Cortex of kidney (tissue), 1 donor: ENCODE data around the gene APAF1.

Experiments
- DNase-seq: peaks from one replicate; lab custom pipeline; 2025; lab: John Stamatoyannopoulos, UW

Gene APAF1

GRCh38 chr12:98763656-98764055, 118.6 kb downstream of the APAF1 start:
- no peak for DNase-seq

GRCh38 chr12:98767248-98767647, 122.2 kb downstream of the APAF1 start:
- DNase-seq, result no peak

DNA sequence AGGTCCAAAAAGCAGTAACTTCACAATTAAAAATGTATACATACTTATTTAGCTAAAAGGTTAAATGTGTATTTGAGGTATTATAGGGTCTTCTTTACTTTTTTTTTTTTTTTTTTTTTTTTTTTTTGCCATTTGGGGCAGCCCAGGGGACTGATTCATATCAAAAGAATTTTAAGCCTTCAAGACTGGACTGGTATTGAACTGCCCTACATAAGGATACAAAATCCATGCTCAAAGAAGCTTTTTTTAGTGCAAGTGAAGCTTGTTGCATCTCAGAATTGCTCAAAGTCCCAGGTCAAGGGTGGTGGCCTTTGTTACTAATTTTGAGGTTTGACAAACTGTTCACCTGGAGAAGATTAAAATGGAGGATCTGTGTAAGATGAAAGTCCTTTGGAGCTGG, 124.0 kb downstream of the APAF1 start:
- no peak for DNase-seq

- DNase-seq, result no peak
Observed at GRCh38 chr12:98770230-98770629, 125.1 kb downstream of the APAF1 start.

DNA sequence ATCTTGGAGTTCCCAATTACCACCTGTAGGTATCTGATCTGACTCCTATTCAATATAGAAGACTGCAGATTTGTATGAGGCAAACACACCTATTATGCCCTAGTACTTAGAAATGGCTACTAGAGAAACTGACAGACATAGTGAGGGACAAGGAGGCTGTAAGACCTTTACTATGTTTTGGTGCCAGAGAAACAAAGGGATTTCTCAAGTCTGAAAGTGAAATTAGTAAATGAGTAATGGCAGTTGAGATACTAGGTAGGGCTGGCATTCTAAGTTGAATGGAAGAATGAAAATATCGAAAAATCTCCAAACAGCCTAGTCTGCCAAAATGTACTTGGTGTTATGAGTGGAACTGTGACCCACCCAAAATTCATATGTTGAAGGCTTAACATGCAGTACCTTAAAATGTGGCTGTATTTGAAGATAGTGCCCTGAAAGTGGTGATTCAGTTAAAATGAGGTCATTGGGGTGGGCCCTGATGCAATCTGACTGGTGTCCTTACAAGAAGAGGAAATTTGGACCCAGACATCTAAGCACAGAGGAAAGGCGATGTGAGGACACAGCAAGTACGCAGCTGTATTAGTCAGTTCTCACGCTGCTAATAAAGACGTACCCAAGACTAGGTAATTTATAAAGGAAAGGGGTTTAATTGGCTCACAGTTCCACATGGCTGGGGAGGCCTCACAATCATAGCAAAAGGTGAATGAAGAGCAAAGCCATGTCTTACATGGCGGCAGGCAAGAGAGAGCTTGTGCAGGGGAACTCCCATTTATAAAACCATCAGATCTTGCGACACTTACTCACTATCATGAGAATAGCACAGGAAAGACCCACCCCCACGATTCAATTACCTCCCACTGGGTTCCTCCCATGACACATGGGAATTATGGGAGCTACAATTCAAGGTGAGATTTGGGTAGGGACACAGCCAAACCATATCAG, 127.0 kb downstream of the APAF1 start:
- DNase-seq, result no peak

DNA sequence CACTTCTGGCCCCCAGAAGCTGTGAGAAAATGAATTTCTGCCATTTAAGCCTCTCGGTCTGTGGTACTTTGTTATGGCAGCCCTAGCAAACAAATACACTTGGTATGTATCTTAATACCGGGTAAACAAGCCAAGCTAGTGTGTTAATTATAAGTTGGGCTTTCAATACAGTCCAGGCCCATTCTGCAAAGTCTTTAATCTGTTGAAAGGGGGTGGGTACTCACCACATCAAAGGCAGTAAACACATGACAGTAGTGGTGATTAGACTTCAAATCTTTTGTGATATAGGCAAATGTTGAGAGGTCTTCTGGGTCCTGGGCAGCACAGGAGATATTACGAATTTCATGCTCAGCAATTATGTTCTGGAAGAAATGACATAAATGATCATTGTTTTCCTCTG, 127.7 kb downstream of the APAF1 start:
- no peak for DNase-seq

GRCh38 chr12:98780261-98780660, 135.2 kb downstream of the APAF1 start:
- DNase-seq, result no peak

GRCh38 chr12:98783420-98783819, 138.3 kb downstream of the APAF1 start:
- no peak for DNase-seq
